GM21526 (cell line): ENCODE data around the gene CDC73.
"Not testable (repeated sequence)": the region's sequence is repeated elsewhere in the genome, so short reads cannot be mapped to it uniquely, and the experiment has no call there.

Experiments
- ATAC-seq: cut with Tn5 transposase; IDR thresholded peaks from one replicate; pipeline ENCODE4 v1.9.1; 2021; ENCODE audit warnings: moderate library complexity; ENCODE audit not compliant: unreplicated experiment, low FRiP score

CDC73 gene

DNA sequence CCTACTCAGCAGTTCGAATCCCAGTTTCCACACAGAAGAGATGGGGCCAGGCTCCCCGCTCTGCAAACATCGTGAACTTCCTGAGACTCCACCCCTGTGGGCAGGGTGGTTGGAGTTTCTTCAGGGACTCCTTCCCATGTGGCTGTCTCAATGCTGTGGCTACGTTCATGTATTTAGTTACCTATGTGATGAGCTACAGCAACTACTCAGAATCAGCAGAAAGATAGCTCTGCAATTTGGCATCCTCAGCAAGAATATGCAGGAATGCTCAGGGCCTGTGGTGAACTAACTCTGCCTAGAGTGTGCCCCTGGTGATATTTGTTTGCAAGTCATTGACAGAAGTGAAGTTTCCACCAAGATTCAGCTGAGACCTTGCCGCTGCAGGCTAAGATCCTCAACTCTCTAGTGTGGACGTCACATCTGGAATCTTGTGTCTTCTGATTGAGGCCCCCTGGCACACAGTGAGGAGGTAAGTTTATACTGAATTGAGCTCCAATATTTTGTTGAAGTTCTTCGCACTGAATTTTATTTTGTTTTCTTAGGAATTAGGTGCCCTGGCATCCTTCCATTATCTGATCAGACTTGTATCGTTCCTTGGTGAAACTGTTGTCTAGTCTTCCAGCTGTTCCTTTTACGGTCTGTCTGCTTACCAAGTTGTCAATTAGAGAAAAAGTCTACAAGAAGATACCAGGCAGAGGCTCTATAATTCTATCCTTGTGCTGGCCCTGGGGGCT lies 8.4 kb upstream of the CDC73 start:
- no peak for ATAC-seq

GRCh38 chr1:193113992-193114332 lies 7.9 kb upstream of the CDC73 start:
- no peak for ATAC-seq

GRCh38 chr1:193114485-193115095 lies 7.2 kb upstream of the CDC73 start:
- no peak for ATAC-seq

GRCh38 chr1:193115629-193116227 lies 6.1 kb upstream of the CDC73 start:
- ATAC-seq = no peak

- ATAC-seq = not testable (repeated sequence)
These were observed 4.7 kb upstream of the CDC73 start for GRCh38 chr1:193117167-193117566.

- no peak for ATAC-seq
These were observed 3.6 kb upstream of the CDC73 start for GRCh38 chr1:193118194-193118593.

DNA sequence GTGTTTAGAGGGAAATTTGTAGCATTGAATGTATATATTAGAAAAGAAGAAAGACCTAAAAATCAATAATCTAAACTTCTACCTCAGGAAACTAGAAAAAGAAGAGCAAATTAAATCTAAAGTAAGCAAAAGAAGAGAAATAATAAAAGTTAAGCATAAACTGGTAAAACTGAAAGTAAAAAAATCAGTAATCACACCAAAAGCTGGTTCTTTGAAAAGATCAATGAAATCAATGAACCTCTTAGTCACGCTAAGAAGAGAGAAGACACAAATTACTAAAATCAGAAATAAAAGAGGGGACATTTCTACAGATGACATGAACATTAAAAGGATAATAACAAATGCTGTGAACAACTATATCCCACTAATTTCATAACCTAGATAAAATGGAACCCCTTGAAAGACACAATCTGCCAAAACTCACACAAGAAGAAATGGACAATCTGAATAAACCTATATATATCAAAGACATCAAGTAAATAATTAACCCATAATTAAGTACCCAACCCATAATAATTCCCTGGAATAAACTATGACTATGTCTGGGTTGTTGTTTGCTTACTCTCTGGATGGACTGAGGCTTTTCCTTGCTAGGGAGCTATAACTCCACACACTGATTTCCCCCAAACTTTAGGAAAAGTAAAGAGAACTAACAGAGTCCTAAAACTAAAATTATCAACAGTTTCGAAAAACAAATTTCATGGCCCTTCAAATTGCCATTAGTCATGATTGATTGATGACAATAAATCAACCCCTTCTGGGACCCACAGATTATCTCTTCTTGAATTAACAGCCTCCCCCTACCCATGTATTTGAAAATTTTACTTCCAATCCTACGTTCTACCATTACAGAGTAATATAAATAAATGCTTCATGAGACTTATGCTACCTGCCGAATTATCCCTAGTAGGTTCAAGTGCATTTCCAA lies 2.8 kb upstream of the CDC73 start:
- no peak for ATAC-seq

GRCh38 chr1:193120604-193121166 lies 1.1 kb upstream of the CDC73 start:
- no peak for ATAC-seq

DNA sequence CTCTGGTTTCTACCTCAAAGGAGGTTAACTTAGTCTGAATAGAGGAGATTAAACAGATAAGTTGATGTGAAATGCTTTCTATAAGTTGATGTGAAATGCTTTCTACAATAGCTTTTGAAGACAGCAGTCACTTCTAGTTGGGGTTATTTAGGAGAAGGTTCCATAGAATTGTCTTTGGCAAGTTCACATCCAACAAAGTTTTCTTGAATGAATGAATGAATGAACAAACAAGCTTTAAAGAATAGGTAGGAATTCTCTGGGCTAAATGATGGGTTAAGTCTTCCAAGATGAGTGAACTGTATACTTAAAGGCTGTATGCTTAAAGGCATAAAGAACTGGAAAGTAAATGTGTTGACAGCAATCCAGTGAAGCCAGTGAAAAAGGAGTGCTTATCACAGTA lies 1.9 kb downstream of the CDC73 start:
- ATAC-seq = no peak

- ATAC-seq = no peak
These were observed 3.5 kb downstream of the CDC73 start for GRCh38 chr1:193125369-193125768.

DNA sequence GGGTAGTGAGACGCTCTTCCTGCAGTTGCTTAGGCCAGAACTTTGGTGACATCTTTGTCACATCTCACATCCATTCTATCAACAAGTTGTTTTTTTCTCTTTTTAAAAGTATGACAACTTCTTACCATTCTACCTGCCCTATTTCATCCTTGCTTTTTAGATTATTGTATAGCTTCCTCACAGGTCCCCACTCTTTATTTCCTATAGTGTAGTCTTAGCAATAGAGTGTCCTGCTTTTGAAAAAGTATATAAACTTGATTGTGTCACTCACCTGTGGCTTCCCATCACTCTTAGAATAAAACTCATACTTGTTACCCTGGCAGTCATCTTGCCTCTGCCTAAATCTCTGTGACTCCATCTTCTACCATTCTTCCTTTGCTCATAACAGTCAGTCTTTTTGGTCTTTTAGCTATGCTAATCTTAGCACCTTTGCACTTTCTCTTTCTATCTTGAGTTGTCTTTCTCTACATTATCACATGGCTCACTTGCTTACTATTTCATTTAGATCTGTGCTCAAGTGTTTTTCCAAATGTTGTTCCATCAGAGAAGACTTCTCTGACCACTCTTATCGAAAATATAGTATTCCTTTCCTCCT lies 9.5 kb downstream of the CDC73 start:
- no peak for ATAC-seq

DNA sequence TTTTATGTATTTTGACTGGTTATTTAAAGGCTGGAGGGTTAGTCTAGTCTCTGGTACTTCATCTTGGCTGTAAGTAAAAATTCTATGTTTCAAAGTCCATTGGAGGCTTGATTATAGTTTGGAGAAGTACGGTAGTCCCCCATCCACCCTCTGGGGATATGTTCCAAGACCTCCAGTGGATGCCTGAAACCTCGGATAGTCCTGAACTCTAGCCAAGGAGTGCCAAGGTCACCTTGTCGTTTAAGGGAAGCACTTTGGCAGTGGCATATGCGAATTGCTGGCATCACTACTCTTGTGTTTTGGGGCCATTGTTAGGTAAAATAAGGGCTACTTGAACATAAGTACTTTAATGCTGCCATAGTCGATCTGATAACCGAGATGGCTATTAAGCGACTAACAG lies 18.4 kb downstream of the CDC73 start:
- ATAC-seq = no peak

- no peak for ATAC-seq
These were observed 20.0 kb downstream of the CDC73 start for GRCh38 chr1:193141804-193142203.

DNA sequence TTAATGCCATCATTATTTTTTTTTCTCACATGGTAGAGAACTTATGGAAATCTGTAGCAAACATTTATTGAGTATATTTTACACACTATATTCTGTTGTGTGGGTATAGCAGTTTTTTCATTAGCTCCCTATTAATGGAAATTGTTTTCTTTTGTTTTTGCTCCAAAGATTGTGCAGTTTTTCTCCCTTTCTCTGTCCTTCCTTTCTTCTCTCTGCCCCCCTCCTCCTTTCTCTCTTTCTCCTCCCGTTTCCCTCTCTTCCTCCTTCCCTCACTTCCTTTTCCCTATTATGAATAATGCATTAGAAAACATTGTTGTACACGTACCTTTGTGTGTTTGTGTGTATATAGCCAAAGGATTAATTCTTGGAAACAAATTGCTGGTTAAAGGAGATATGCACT lies 20.6 kb downstream of the CDC73 start:
- no peak for ATAC-seq

- no peak for ATAC-seq
These were observed 21.5 kb downstream of the CDC73 start for GRCh38 chr1:193143285-193143684.

- no peak for ATAC-seq
These were observed 22.6 kb downstream of the CDC73 start for GRCh38 chr1:193144361-193144938.

- no peak for ATAC-seq
These were observed 23.2 kb downstream of the CDC73 start for GRCh38 chr1:193144999-193145398.

GRCh38 chr1:193156117-193156821 lies 34.4 kb downstream of the CDC73 start:
- no peak for ATAC-seq

- no peak for ATAC-seq
These were observed 35.0 kb downstream of the CDC73 start for GRCh38 chr1:193156822-193157142.

- no peak for ATAC-seq
These were observed 35.5 kb downstream of the CDC73 start for GRCh38 chr1:193157360-193157759.
